Hepatocyte (in vitro differentiated cells): ENCODE results near the gene KLHL26. TPM values are rescaled to one million over a fixed set of nuclear protein-coding genes. Genes with fewer than 3 reads are reported as not detected.

Source experiments
- DNase-seq: peaks from one replicate; pipeline ENCODE4 v3.0.0-alpha.2; 2016; ENCODE audit warnings: low spot score
- H2AFZ ChIP-seq: fragments of 200-600 bp; sonication (generic); 2 replicates; pipeline ENCODE4 v1.6.0; 2016; ENCODE audit warnings: antibody characterized with exemption, mild to moderate bottlenecking
- H3K27ac ChIP-seq: fragments of 200-600 bp; sonication (generic); 2 replicates; pipeline ENCODE4 v1.5.1; 2016; ENCODE audit warnings: mild to moderate bottlenecking
- H3K27me3 ChIP-seq: fragments of 200-600 bp; sonication (generic); 2 replicates; pipeline ENCODE4 v1.6.1; 2016
- H3K36me3 ChIP-seq: fragments of 200-600 bp; sonication (generic); replicated peaks from 2 replicates; pipeline ENCODE4 v1.5.1; 2016; ENCODE audit warnings: low read depth; ENCODE audit not compliant: insufficient read depth
- H3K4me1 ChIP-seq: fragments of 200-600 bp; sonication (generic); 2 replicates; pipeline ENCODE4 v1.5.1; 2016; ENCODE audit warnings: mild to moderate bottlenecking, moderate library complexity; ENCODE audit not compliant: insufficient read depth
- H3K4me2 ChIP-seq: fragments of 200-600 bp; sonication (generic); 2 replicates; pipeline ENCODE4 v1.6.0; 2016
- H3K4me3 ChIP-seq: fragments of 200-600 bp; sonication (generic); 2 replicates; pipeline ENCODE4 v1.5.1; 2016; ENCODE audit warnings: mild to moderate bottlenecking
- H3K79me2 ChIP-seq: fragments of 200-600 bp; sonication (generic); 2 replicates; pipeline ENCODE4 v1.6.0; 2017; ENCODE audit warnings: mild to moderate bottlenecking
- H3K9me2 ChIP-seq: fragments of 200-600 bp; sonication (generic); replicated peaks from 2 replicates; pipeline ENCODE4 v1.6.0; 2017; ENCODE audit warnings: mild to moderate bottlenecking; ENCODE audit not compliant: insufficient read depth
- H3K9me3 ChIP-seq: fragments of 200-600 bp; sonication (generic); 2 replicates; pipeline ENCODE4 v1.5.1; 2016; ENCODE audit warnings: low read depth, mild to moderate bottlenecking
- H4K20me1 ChIP-seq: fragments of 200-600 bp; sonication (generic); 2 replicates; pipeline ENCODE4 v1.6.0; 2016; ENCODE audit warnings: mild to moderate bottlenecking; ENCODE audit not compliant: insufficient read depth, poor library complexity, severe bottlenecking
- CTCF ChIP-seq: fragments of 200-600 bp; sonication (generic); IDR thresholded peaks from 2 replicates; pipeline ENCODE4 v1.5.1; 2016; ENCODE audit warnings: antibody characterized with exemption, mild to moderate bottlenecking; ENCODE audit not compliant: poor library complexity
- EZH2 ChIP-seq: fragments of 200-600 bp; sonication (generic); IDR thresholded peaks from 2 replicates; pipeline ENCODE4 v1.6.1; 2016; ENCODE audit warnings: antibody characterized with exemption, mild to moderate bottlenecking, borderline replicate concordance
- EZH2phosphoT487 ChIP-seq: fragments of 200-600 bp; sonication (generic); IDR thresholded peaks from one replicate; pipeline ENCODE4 v1.6.1; 2018; ENCODE audit warnings: antibody characterized with exemption, mild to moderate bottlenecking, low read depth, moderate library complexity; ENCODE audit not compliant: unreplicated experiment, severe bottlenecking
- WGBS: methylation state at CpG from one replicate; pipeline ENCODE4 v1.1.6; 2016; ENCODE audit warnings: low lambda C conversion rate; ENCODE audit errors: missing lambda C conversion rate; 5-methylcytosine and 5-hydroxymethylcytosine counted together
- polyA plus RNA-seq: library from polyadenylated mRNA; unstranded; fragments of >200 nt; fragmentation: Nextera tagmentation; extraction: Ambion mirVana; gene quantifications from 2 replicates; pipeline ENCODE4 v1.2.1, GENCODE V29; 2016
- total RNA-seq: library from RNA; depleted of rRNA; stranded (reverse); fragments of >200 nt; gene quantifications from 2 replicates; pipeline ENCODE4 v1.2.3, GENCODE V29; 2014

Gene KLHL26
- total and polyA plus RNA-seq, 2 experiments from 2014 or later, result 5.0 to 7.6 TPM

- TF ChIP-seq CTCF, result no peak
- no peak for TF ChIP-seq EZH2
- no peak for TF ChIP-seq EZH2phosphoT487
- Histone ChIP-seq H3K4me2 (no peak overlapping the region), H3K27me3 (peaks cover 49% of the 10 kb centered on the region), H3K9me3 (no peaks in the 10 kb centered on the region), H3K79me2 (no peaks in the 10 kb centered on the region), H3K4me1 (peaks cover 20% of the 10 kb centered on the region), H3K27ac (no peak overlapping the region), H2AFZ (no peak overlapping the region), H3K4me3 (no peak overlapping the region), H3K36me3 (no peaks in the 10 kb centered on the region), H4K20me1 (no peaks in the 10 kb centered on the region), H3K9me2 (no peaks in the 10 kb centered on the region)
- no peak for DNase-seq
- 95% methylated on average over 3 of the region's 3 CpGs for WGBS
Measured at GRCh38 chr19:18616023-18616422, 20.8 kb upstream of the KLHL26 start.

- Histone ChIP-seq H4K20me1 (no peaks in the 10 kb centered on the region), H3K9me2 (no peaks in the 10 kb centered on the region), H3K36me3 (no peaks in the 10 kb centered on the region), H2AFZ (no peak overlapping the region), H3K4me2 (no peak overlapping the region), H3K79me2 (no peaks in the 10 kb centered on the region), H3K4me3 (no peak overlapping the region), H3K27me3 (peaks cover 35% of the 10 kb centered on the region), H3K4me1 (peaks cover 5% of the 10 kb centered on the region), H3K9me3 (no peaks in the 10 kb centered on the region), H3K27ac (no peak overlapping the region)
- no peak for TF ChIP-seq EZH2
- no peak for TF ChIP-seq CTCF
- no peak for TF ChIP-seq EZH2phosphoT487
- DNase-seq, result no peak
Measured at GRCh38 chr19:18617562-18617961, 19.3 kb upstream of the KLHL26 start.

- TF ChIP-seq EZH2 (no peak), CTCF (no peak), EZH2phosphoT487 (no peak)
- Histone ChIP-seq H3K9me2 (no peaks in the 10 kb centered on the region), H4K20me1 (no peaks in the 10 kb centered on the region), H3K36me3 (no peaks in the 10 kb centered on the region), H3K4me3 (no peak overlapping the region), H3K4me2 (no peak overlapping the region), H3K27me3 (peaks cover 28% of the 10 kb centered on the region), H3K79me2 (no peaks in the 10 kb centered on the region), H3K4me1 (no peaks in the 10 kb centered on the region), H2AFZ (no peak overlapping the region), H3K9me3 (no peaks in the 10 kb centered on the region), H3K27ac (no peak overlapping the region)
- WGBS, result 94% methylated on average over 5 of the region's 13 CpGs
- no peak for DNase-seq
Measured at GRCh38 chr19:18618236-18618635, 18.6 kb upstream of the KLHL26 start.

GRCh38 chr19:18620311-18620710, 16.5 kb upstream of the KLHL26 start:
- Histone ChIP-seq H4K20me1 (no peaks in the 10 kb centered on the region), H3K4me1 (no peaks in the 10 kb centered on the region), H3K9me3 (no peaks in the 10 kb centered on the region), H2AFZ (no peak overlapping the region), H3K4me2 (no peak overlapping the region), H3K27ac (no peak overlapping the region), H3K4me3 (no peak overlapping the region), H3K27me3 (peaks cover 7% of the 10 kb centered on the region), H3K79me2 (no peaks in the 10 kb centered on the region), H3K36me3 (no peaks in the 10 kb centered on the region), H3K9me2 (no peaks in the 10 kb centered on the region)
- DNase-seq, result no peak
- 92% methylated on average over 10 of the region's 10 CpGs for WGBS
- TF ChIP-seq EZH2phosphoT487, result no peak
- TF ChIP-seq CTCF, result no peak
- no peak for TF ChIP-seq EZH2
